Epithelial cell of proximal tubule (primary cell): ENCODE measurements around the gene PTF1A. TPM values are rescaled to one million over a fixed set of nuclear protein-coding genes. Genes with fewer than 3 reads are reported as not detected.

ENCODE experiments used
- DNase-seq: peaks from one replicate; pipeline ENCODE4 v3.0.0-alpha.2; 2011; ENCODE audit warnings: low read depth
- H3K4me3 ChIP-seq: 2 replicates; pipeline ENCODE4 v1.5.1; 2011; ENCODE audit warnings: low read depth, mild to moderate bottlenecking, low read length
- total RNA-seq: library from RNA; depleted of rRNA; stranded (reverse); fragments of >200 nt; gene quantifications from 2 replicates; pipeline ENCODE4 v1.2.3, GENCODE V29; 2015
- TF ChIP-seq, protein P1 (sequence below): conservative IDR thresholded peaks from 2 replicates; pipeline ENCODE4 v1.5.1; 2012; ENCODE audit warnings: low read depth, mild to moderate bottlenecking, low read length

Gene PTF1A
- total RNA-seq, 1 donor from 2014 or later = not detected

DNA sequence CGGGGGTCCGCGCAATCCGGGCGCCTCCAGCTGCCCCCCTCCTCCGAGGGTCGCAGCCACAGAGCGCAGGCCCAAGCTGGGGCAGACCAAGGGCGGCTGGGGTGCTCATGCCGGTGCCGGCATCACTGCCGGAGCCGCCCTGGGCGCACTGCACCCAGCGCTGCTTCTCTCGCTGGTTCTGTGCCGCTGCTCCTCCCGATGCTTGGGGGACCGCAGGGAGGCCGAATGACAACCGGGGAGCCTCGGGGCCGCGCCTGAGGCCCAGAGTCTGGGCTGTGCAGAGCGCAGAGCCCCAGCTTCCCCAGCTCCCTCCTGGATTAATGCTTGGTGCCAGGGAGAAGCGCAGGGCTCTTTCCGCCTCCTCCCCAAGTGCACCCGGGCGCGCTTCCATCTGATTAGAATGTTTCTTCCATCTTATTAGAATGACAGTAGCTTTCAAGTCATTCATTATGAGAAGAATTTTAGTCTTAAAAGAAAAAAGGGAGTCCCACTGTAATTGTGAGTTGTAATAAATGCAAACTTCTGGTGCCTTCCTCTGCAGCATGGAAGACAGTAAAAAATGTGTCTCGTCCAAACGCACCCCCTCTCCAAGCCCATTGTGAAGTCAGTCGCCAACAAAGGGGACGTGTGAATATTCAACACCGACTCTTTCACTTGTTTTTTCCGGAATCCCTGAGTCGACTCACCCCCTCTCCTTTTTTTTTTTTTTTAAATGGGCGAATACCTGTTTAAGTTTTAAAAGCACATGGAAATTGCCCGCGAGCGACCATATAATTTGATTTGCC, 19.5 kb upstream of the PTF1A start:
- DNase-seq = no peak
- TF ChIP-seq, protein P1, sequence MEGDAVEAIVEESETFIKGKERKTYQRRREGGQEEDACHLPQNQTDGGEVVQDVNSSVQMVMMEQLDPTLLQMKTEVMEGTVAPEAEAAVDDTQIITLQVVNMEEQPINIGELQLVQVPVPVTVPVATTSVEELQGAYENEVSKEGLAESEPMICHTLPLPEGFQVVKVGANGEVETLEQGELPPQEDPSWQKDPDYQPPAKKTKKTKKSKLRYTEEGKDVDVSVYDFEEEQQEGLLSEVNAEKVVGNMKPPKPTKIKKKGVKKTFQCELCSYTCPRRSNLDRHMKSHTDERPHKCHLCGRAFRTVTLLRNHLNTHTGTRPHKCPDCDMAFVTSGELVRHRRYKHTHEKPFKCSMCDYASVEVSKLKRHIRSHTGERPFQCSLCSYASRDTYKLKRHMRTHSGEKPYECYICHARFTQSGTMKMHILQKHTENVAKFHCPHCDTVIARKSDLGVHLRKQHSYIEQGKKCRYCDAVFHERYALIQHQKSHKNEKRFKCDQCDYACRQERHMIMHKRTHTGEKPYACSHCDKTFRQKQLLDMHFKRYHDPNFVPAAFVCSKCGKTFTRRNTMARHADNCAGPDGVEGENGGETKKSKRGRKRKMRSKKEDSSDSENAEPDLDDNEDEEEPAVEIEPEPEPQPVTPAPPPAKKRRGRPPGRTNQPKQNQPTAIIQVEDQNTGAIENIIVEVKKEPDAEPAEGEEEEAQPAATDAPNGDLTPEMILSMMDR = no peak
- H3K4me3 ChIP-seq = no peak overlapping the region

DNA sequence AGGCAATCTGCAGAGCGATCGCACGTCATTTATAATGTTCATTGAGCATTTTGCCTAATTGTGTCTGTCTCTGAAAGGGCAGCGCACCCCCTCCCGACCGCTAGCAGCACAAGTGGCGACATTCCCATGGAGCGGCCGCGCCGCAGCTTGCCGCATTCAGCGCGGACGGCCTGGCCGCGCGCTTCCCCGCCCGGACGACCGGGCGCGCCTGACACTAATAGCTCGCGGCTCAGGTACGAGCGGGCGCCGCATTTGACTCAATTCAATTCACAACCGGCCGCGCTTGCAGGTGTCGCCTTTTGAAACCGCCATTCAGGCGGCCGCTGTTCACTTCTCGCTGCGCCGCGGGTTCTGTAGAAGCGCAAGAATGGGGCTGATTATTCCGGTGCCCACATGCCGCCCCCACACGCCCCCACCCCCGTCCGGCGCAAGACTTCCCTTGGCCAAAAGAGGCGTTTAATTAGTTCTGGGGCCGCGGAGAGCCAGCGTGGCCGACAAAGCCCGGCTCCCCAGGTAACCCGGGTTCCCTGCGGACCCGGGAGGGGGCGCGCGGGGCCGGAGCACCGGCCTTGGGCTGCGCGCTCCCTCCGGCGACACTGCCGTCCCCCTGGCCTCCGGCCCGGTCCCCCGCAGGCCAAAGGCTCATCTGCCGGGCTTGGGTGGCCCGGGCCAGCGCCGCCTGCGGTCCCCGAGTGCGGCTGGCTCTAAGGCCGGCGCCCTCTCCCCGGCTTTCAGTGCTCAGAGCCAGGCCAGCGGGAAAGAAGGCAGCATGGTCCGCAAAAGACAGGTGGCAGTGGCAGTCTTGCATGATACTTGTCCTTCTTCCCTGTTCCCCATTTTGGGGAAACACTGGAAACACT, 18.7 kb upstream of the PTF1A start:
- no peak overlapping the region for H3K4me3 ChIP-seq
- DNase-seq = no peak
- TF ChIP-seq, protein P1 = no peak

DNA sequence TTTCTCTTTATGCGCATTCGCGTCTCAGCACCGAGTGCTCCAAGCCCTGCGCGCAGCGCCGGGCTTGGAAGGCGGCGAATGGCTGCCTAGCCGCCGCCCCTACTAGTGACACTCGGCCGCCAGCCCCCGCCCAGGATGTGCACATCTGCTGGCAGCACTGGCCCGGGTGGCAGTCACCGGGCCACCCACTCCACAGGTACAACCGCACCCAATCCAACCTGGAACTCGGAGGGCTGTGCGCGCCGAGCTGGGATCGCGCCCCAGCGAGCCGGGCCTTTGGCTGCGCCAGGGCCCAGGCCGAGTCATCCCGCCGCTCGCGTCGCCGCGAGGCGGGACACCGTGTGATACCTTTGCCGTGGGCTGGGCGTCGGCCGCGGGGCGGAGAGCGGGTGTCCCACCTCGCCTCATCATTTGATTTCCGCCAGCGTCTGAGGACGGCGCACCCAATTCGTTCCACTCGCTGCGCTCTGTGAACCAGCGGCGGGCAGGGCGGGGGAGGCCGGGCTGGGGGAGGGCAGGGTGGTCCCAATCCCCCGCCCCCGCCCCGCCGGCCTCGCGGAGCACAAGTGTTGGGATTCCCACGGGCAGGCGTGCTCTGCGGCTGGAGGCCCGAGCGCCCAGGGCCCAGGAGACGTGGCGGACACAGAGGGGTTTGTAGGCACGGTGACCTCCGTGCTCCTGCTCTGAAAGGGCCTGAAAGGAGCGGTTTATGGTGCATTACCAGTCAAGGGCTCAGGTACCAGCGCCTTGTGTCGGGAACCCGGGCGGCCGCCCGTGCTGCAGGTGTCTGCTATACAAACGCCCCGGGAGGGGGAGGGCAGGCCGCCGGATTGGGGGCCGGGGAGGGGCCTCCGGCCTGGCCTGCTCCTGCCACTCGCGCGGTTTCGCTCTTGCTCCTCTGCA, 17.8 kb upstream of the PTF1A start:
- TF ChIP-seq, protein P1 = no peak
- no peak overlapping the region for H3K4me3 ChIP-seq
- no peak for DNase-seq

DNA sequence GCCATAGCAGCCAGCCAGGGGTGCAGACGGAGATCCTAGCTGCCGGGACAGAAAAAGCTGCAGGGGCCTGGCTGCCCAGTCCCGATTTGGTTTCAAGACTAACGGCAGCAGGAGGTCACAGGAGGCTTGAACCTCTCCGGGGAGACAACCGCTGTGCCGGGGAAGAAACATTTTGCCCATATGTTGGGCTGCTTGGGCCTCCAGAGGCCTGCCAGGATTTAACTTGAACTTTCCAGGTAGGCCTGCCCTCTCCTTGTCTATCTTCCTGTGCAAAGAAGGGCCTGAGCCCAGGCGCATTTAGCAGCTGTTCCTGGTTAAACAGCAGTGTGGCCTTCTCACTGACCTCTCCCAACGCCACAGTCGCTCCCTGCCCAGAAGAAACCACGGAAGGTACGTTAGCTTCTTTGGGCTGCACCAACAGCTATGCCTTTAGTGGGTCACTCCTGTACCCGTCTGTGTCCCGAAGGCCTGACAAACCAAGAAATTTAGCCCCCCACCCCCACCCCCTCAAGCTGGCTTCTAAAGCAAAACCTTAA, 17.1 kb upstream of the PTF1A start:
- no peak overlapping the region for H3K4me3 ChIP-seq
- TF ChIP-seq, protein P1 = no peak
- DNase-seq = no peak

DNA sequence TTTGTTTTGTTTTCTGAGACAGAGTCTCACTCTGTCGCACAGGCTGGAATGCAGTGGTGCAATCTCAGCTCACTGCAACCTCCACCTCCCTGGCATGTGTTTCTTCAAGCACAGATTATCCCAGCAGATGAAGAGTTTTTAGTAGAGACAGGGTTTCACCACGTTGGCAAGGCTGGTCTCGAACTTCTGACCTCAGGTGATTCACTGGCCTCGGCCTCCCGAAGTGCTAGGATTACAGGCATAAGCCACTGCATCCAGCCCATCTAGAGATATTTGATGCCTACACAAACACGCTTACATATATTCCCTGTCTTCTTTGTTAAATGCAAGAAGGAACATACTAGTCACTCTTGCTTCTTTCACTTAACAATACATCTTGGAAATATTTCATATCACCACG, 5.9 kb upstream of the PTF1A start:
- TF ChIP-seq, protein P1 = no peak
- no peak for DNase-seq

DNA sequence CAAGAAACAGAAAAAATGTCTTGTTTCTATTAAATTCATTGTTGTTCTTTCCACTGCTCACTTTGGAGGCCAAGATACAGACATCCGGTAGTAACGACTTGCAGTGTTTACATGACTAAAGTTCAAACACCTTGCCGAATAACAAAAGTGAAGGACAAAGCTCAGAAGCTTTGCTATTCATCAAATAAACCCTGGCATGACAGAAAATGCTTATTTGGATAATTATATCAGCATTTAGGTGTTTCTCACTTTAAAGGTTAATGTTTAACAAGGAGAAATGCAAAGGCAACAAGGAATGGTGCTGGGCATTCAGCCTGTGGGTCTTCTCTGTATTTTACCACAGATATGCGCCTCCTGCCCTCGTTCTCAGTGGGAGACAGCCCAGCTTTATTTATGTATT, 5.4 kb upstream of the PTF1A start:
- TF ChIP-seq, protein P1 = no peak
- no peak overlapping the region for H3K4me3 ChIP-seq
- no peak for DNase-seq

More for the DNA sequence above, 5.9 kb upstream of the PTF1A start:
- no peak overlapping the region for H3K4me3 ChIP-seq
